HepG2 (cell line): Measurements from ENCODE around the gene PRKD2. TPM values are rescaled to one million over a fixed set of nuclear protein-coding genes. Genes with fewer than 3 reads are reported as not detected.

Source experiments
- ADNP ChIP-seq: sonication (generic); formaldehyde crosslinking; IDR thresholded peaks from 2 replicates; pipeline ENCODE4 v1.4.0; 2020; ENCODE audit warnings: missing genetic modification reagents
- CBX1 ChIP-seq: IDR thresholded peaks from one replicate; pipeline ENCODE4 v1.6.1; 2016; ENCODE audit warnings: antibody characterized with exemption, low read depth
- CCDC6 ChIP-seq: sonication (generic); formaldehyde crosslinking; IDR thresholded peaks from 2 replicates; pipeline ENCODE4 v1.8.1; 2022; ENCODE audit warnings: mild to moderate bottlenecking, missing genetic modification reagents, moderate library complexity
- DPF2 ChIP-seq: sonication (generic); formaldehyde crosslinking; IDR thresholded peaks from 2 replicates; pipeline ENCODE4 v1.4.0; 2020; ENCODE audit warnings: mild to moderate bottlenecking, low read depth, missing genetic modification reagents, borderline replicate concordance
- LBX2 ChIP-seq: sonication (generic); formaldehyde crosslinking; IDR thresholded peaks from 2 replicates; pipeline ENCODE4 v1.5.0; 2020; ENCODE audit warnings: missing genetic modification reagents, mild to moderate bottlenecking, borderline replicate concordance
- MAFG ChIP-seq: sonication (generic); formaldehyde crosslinking; IDR thresholded peaks from 2 replicates; pipeline ENCODE4 v1.5.1; 2020; ENCODE audit warnings: mild to moderate bottlenecking, missing genetic modification reagents
- NR2C2 ChIP-seq: sonication (generic); formaldehyde crosslinking; IDR thresholded peaks from 2 replicates; pipeline ENCODE4 v1.4.0; 2020; ENCODE audit warnings: missing genetic modification reagents, mild to moderate bottlenecking, moderate library complexity, borderline replicate concordance
- NR2F6 ChIP-seq, 2 experiments: IDR thresholded peaks; 2 replicates each; pipeline ENCODE4 v1.6.1; 2016; ENCODE audit warnings: antibody characterized with exemption in 1 of 2, mild to moderate bottlenecking in 1 of 2
- RBFOX2 ChIP-seq: fragments of 200-400 bp; formaldehyde crosslinking; IDR thresholded peaks from 2 replicates; pipeline ENCODE4 v1.6.1; 2017; ENCODE audit warnings: low read depth, mild to moderate bottlenecking, low read length
- TAF1 ChIP-seq: sonication (generic); formaldehyde crosslinking; IDR thresholded peaks from 2 replicates; pipeline ENCODE4 v1.4.0; 2020; ENCODE audit warnings: missing genetic modification reagents
- TERF1 ChIP-seq: sonication (generic); formaldehyde crosslinking; IDR thresholded peaks from 2 replicates; pipeline ENCODE4 v1.8.0; 2022; ENCODE audit warnings: mild to moderate bottlenecking, missing genetic modification reagents, moderate library complexity
- ZFP90 ChIP-seq: sonication (generic); formaldehyde crosslinking; IDR thresholded peaks from 2 replicates; pipeline ENCODE4 v1.8.0; 2022; ENCODE audit warnings: missing genetic modification reagents, mild to moderate bottlenecking, inconsistent platforms, borderline replicate concordance
- ZNF10 ChIP-seq: sonication (generic); formaldehyde crosslinking; IDR thresholded peaks from 2 replicates; pipeline ENCODE4 v1.4.0; 2020; ENCODE audit warnings: mild to moderate bottlenecking, low read depth, missing genetic modification reagents, borderline replicate concordance
- ZNF12 ChIP-seq: sonication (generic); formaldehyde crosslinking; IDR thresholded peaks from 2 replicates; pipeline ENCODE4 v1.5.0; 2020; ENCODE audit warnings: missing genetic modification reagents
- ZNF574 ChIP-seq: sonication (generic); formaldehyde crosslinking; IDR thresholded peaks from 2 replicates; pipeline ENCODE4 v1.4.0; 2020; ENCODE audit warnings: missing genetic modification reagents
- ZNF780A ChIP-seq: sonication (generic); formaldehyde crosslinking; IDR thresholded peaks from 2 replicates; pipeline ENCODE4 v1.8.0; 2022; ENCODE audit warnings: mild to moderate bottlenecking, missing genetic modification reagents, moderate library complexity
- ZSCAN9 ChIP-seq: IDR thresholded peaks from 2 replicates; pipeline ENCODE4 v1.6.1; 2016; ENCODE audit warnings: borderline replicate concordance
- ZUFSP ChIP-seq: sonication (generic); formaldehyde crosslinking; IDR thresholded peaks from 2 replicates; pipeline ENCODE4 v1.9.0; 2021; ENCODE audit warnings: missing genetic modification reagents, mild to moderate bottlenecking, borderline replicate concordance
- polyA plus RNA-seq, 8 experiments: library from polyadenylated mRNA; depleted of rRNA in 3 of 8; stranded (reverse) in 7 of 8; unstranded in 1 of 8; fragments of >200 nt; fragmentation: Illumina TruSeq in 4 of 8; extraction: Trizol in 4 of 8; gene quantifications; 2 replicates each; pipeline versions ENCODE4 v1.2.1 to v1.2.3, GENCODE V29; 2011 to 2016; ENCODE audit warnings: low read depth in 4 of 8, missing spikeins in 1 of 8, mixed read lengths in 1 of 8; ENCODE audit not compliant: insufficient read depth in 1 of 8
- total RNA-seq, 5 experiments: library from RNA; depleted of rRNA; stranded (reverse); fragments of >200 nt; fragmentation: Illumina TruSeq; extraction: Trizol; gene quantifications; 2 replicates each; pipeline ENCODE4 v1.2.3, GENCODE V29; 2016; ENCODE audit warnings: low read depth in 1 of 5
- TF ChIP-seq, protein P1 (sequence below): sonication (generic); formaldehyde crosslinking; IDR thresholded peaks from 2 replicates; pipeline ENCODE4 v1.8.0; 2022; ENCODE audit warnings: mild to moderate bottlenecking, missing genetic modification reagents, borderline replicate concordance

PRKD2 gene
- total and polyA plus RNA-seq, 2 of the 13 experiments (the other 11 are each of a cell fraction or from before 2014, with no cell fraction given), result 6.7 to 7.3 TPM

GRCh38 chr19:46713781-46714443 lies 3.0 kb downstream of the PRKD2 start (continued):
- TF ChIP-seq NR2F6 (IDR thresholded peaks at IDR 0.05) (no peak), NR2F6 (CRISPR knock-in tag; IDR thresholded peaks at IDR 0.05) (peak; percentile 24; the same call in 1 of the 2 replicates), NR2C2 (CRISPR knock-in tag) (peak; percentile 69), ADNP (peak; percentile 70; the same call in 1 of the 2 replicates), CCDC6 (CRISPR knock-in tag) (no peak), ZNF780A (CRISPR knock-in tag) (no peak), RBFOX2 (peak; percentile 77), ZFP90 (CRISPR knock-in tag) (no peak), ZUFSP (CRISPR knock-in tag) (no peak), CBX1 (no peak), ZSCAN9 (CRISPR knock-in tag) (no peak; the same call in 1 of the 2 replicates), ZNF10 (no peak), MAFG (CRISPR knock-in tag) (no peak), ZNF574 (CRISPR knock-in tag) (peak; percentile 57; the same call in 1 of the 2 replicates), TAF1 (peak; percentile 54; the same call in 1 of the 2 replicates), TERF1 (CRISPR knock-in tag) (no peak), ZNF12 (peak; percentile 55; the same call in 1 of the 2 replicates), DPF2 (CRISPR knock-in tag) (no peak), LBX2 (CRISPR knock-in tag) (no peak)
- TF ChIP-seq, protein P1, sequence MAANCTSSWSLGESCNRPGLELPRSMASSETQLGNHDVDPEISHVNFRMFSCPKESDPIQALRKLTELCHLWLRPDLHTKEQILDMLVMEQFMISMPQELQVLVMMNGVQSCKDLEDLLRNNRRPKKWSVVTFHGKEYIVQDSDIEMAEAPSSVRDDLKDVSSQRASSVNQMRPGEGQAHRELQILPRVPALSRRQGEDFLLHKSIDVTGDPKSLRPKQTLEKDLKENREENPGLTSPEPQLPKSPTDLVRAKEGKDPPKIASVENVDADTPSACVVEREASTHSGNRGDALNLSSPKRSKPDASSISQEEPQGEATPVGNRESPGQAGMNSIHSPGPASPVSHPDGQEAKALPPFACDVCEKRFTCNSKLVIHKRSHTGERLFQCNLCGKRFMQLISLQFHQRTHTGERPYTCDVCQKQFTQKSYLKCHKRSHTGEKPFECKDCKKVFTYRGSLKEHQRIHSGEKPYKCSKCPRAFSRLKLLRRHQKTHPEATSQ (CRISPR knock-in tag), result 0 out of 2 replicates have a peak, but pooled peaks have one; percentile 32
